GM23248 (cell line): ENCODE measurements around the gene MCIDAS. TPM values are rescaled to one million over a fixed set of nuclear protein-coding genes. Genes with fewer than 3 reads are reported as not detected.

Experiments used
- DNase-seq: peaks from one replicate; pipeline ENCODE4 v3.0.0-alpha.2; 2015
- H2AFZ ChIP-seq: fragments of 200-600 bp; sonication (generic); 2 replicates; pipeline ENCODE4 v1.6.1; 2016; ENCODE audit warnings: antibody characterized with exemption
- H3F3A ChIP-seq: fragments of 200-600 bp; sonication (generic); 2 replicates; pipeline ENCODE4 v1.6.1; 2016; ENCODE audit warnings: mild to moderate bottlenecking, antibody characterized with exemption, mixed run types; ENCODE audit not compliant: insufficient read depth
- H3K27ac ChIP-seq: fragments of 200-600 bp; sonication (generic); 2 replicates; pipeline ENCODE4 v1.5.1; 2016; ENCODE audit warnings: mild to moderate bottlenecking
- H3K27me3 ChIP-seq: fragments of 200-600 bp; sonication (generic); replicated peaks from 2 replicates; pipeline ENCODE4 v1.6.1; 2016; ENCODE audit warnings: mild to moderate bottlenecking; ENCODE audit not compliant: insufficient read depth
- H3K36me3 ChIP-seq: fragments of 200-600 bp; sonication (generic); 2 replicates; pipeline ENCODE4 v1.6.1; 2016; ENCODE audit warnings: low read depth, mild to moderate bottlenecking
- H3K4me1 ChIP-seq: fragments of 200-600 bp; sonication (generic); 2 replicates; pipeline ENCODE4 v1.6.1; 2016; ENCODE audit warnings: mild to moderate bottlenecking; ENCODE audit not compliant: insufficient read depth
- H3K4me2 ChIP-seq: fragments of 200-600 bp; sonication (generic); one replicate; pipeline ENCODE4 v1.6.1; 2016; ENCODE audit warnings: mild to moderate bottlenecking; ENCODE audit not compliant: unreplicated experiment
- H3K4me3 ChIP-seq: fragments of 200-600 bp; sonication (generic); 2 replicates; pipeline ENCODE4 v1.5.1; 2016; ENCODE audit warnings: mild to moderate bottlenecking
- H3K79me2 ChIP-seq: fragments of 200-600 bp; sonication (generic); 2 replicates; pipeline ENCODE4 v1.6.1; 2016; ENCODE audit warnings: mild to moderate bottlenecking; ENCODE audit not compliant: insufficient read depth
- H3K9ac ChIP-seq: fragments of 200-600 bp; sonication (generic); 2 replicates; pipeline ENCODE4 v1.6.1; 2016; ENCODE audit warnings: mild to moderate bottlenecking
- H3K9me2 ChIP-seq: fragments of 200-600 bp; sonication (generic); 2 replicates; pipeline ENCODE4 v1.6.1; 2016; ENCODE audit warnings: mixed run types, mild to moderate bottlenecking, moderate library complexity; ENCODE audit not compliant: insufficient read depth
- H3K9me3 ChIP-seq: fragments of 200-600 bp; sonication (generic); one replicate; pipeline ENCODE4 v1.6.1; 2017; ENCODE audit warnings: low read depth
- H4K20me1 ChIP-seq: fragments of 200-600 bp; sonication (generic); 2 replicates; pipeline ENCODE4 v1.6.0; 2016; ENCODE audit not compliant: insufficient read depth
- EZH2 ChIP-seq: fragments of 200-600 bp; sonication (generic); IDR thresholded peaks from 2 replicates; pipeline ENCODE4 v1.6.1; 2018; ENCODE audit warnings: antibody characterized with exemption, mild to moderate bottlenecking; ENCODE audit not compliant: insufficient read depth, poor library complexity, severe bottlenecking
- EZH2phosphoT487 ChIP-seq: fragments of 200-600 bp; sonication (generic); IDR thresholded peaks from 2 replicates; pipeline ENCODE4 v1.6.1; 2018; ENCODE audit warnings: antibody characterized with exemption, moderate library complexity, mild to moderate bottlenecking, low read depth; ENCODE audit not compliant: insufficient read depth
- WGBS, 2 experiments: methylation state at CpG; one replicate each; pipeline ENCODE4 v1.1.6; 2015 to 2017; ENCODE audit warnings: low lambda C conversion rate in 2 of 2, low coverage in 1 of 2; ENCODE audit errors: missing lambda C conversion rate in 2 of 2; 5-methylcytosine and 5-hydroxymethylcytosine counted together
- in situ Hi-C: fragments of 300-500 bp; cut with MboI; formaldehyde crosslinking; loops from 2 replicates; pipeline ENCODE4 v1.15.0; 2020
- microRNA counts: library from miRNA; unstranded; fragments of <30 nt; microRNA quantifications from one replicate; lab custom pipeline; 2016
- microRNA-seq: library from miRNA; unstranded; fragments of <30 nt; microRNA quantifications from one replicate; pipeline ENCODE4, GENCODE V29; 2016; ENCODE audit warnings: borderline number of aligned reads
- polyA plus RNA-seq: library from polyadenylated mRNA; unstranded; fragments of >200 nt; fragmentation: Nextera tagmentation; extraction: Ambion mirVana; gene quantifications from 2 replicates; pipeline ENCODE4 v1.2.1, GENCODE V29; 2016
- small RNA-seq: library from RNA; depleted of rRNA; stranded (forward); fragments of <200 nt; gene quantifications from one replicate; pipeline ENCODE3, GENCODE V24; 2014; ENCODE audit warnings: low read depth, low replicate concordance
- total RNA-seq: library from RNA; depleted of rRNA; stranded (reverse); fragments of >200 nt; shearing (Covaris generic); gene quantifications from 2 replicates; pipeline ENCODE4 v1.2.3, GENCODE V29; 2014; rRNA removed

MCIDAS gene
- total and polyA plus RNA-seq, 2 experiments from 2014 or later = not detected

GRCh38 chr5:55171471-55171870 is 55.6 kb downstream of the MCIDAS start:
- Histone ChIP-seq H3K9me3 (no peaks in the 10 kb centered on the region), H3K4me3 (no peak overlapping the region), H3F3A (peaks cover 33% of the 10 kb centered on the region), H3K36me3 (peaks cover under 1% of the 10 kb centered on the region; the same call in 1 of the 2 replicates), H2AFZ (no peak overlapping the region), H3K27me3 (peaks cover 28% of the 10 kb centered on the region), H3K27ac (no peak overlapping the region), H3K79me2 (no peaks in the 10 kb centered on the region), H3K4me1 (peaks cover 16% of the 10 kb centered on the region), H3K4me2 (no peak overlapping the region), H3K9me2 (no peaks in the 10 kb centered on the region), H3K9ac (no peak overlapping the region), H4K20me1 (no peaks in the 10 kb centered on the region)
- in situ Hi-C loops = no loop called here
- no peak for DNase-seq
- TF ChIP-seq EZH2phosphoT487 (no peak), EZH2 (no peak)
- WGBS, 2 experiments = 13 to 22% methylated on average over 2 of the region's 2 CpGs

MicroRNAs within 50 kb of the gene (microRNA counts, 767-probe panel; counts per million panel counts)
- microRNA hsa-miR-449a (lab: Ali Mortazavi, UCI) (447 counts per million, percentile 86 among the panel's probes with 10 or more counts), microRNA hsa-miR-449b-5p (lab: Ali Mortazavi, UCI) (447 counts per million, percentile 86 among the panel's probes with 10 or more counts), microRNA hsa-miR-449c-5p (lab: Ali Mortazavi, UCI) (447 counts per million, percentile 86 among the panel's probes with 10 or more counts)

Small RNA genes within 50 kb of the gene (microRNA-seq; reads per million reads assigned to microRNA genes)
- gene MIR449A (15.3 reads per million, percentile 24 among the genes with 10 or more reads in this experiment), gene MIR449B (not detected), gene MIR449C (not detected)

Small RNA genes within 50 kb of the gene (small RNA-seq; reads per million reads assigned to genes)
- gene MIR449A = not detected
- gene MIR449B = not detected
- gene MIR449C = not detected

Other genes with a start within 250 kb of the MCIDAS start
- gene ESM1, start 241.7 kb downstream of the MCIDAS start, total RNA-seq = 25.5 and 26.1 TPM in 2 replicates
- gene ESM1, start 241.7 kb downstream of the MCIDAS start, polyA plus RNA-seq = 11.8 and 12.2 TPM in 2 replicates
- not detected in 2 replicates for gene GZMK, start 203.1 kb downstream of the MCIDAS start, total RNA-seq
- not detected in 2 replicates for gene GZMK, start 203.1 kb downstream of the MCIDAS start, polyA plus RNA-seq
- gene GZMA, start 124.7 kb downstream of the MCIDAS start, total RNA-seq = not detected in 2 replicates
- not detected in 2 replicates for gene GZMA, start 124.7 kb downstream of the MCIDAS start, polyA plus RNA-seq
- gene GPX8, start 67.1 kb downstream of the MCIDAS start, total RNA-seq = 233 and 241 TPM in 2 replicates
- gene GPX8, start 67.1 kb downstream of the MCIDAS start, polyA plus RNA-seq = 235 and 237 TPM in 2 replicates
- not detected in 2 replicates for gene CDC20B, start 54.1 kb downstream of the MCIDAS start, total RNA-seq
- 0.20 TPM in 1 of 2 replicates, not detected in the other for gene CDC20B, start 54.1 kb downstream of the MCIDAS start, polyA plus RNA-seq
- 3.3 TPM in 1 of 2 replicates, not detected in the other for gene CCNO, start 6.3 kb upstream of the MCIDAS start, total RNA-seq
- gene CCNO, start 6.3 kb upstream of the MCIDAS start, polyA plus RNA-seq = 1.7 and 1.9 TPM in 2 replicates
- 33.6 and 35.8 TPM in 2 replicates for gene DHX29, start 80.4 kb upstream of the MCIDAS start, total RNA-seq
- gene DHX29, start 80.4 kb upstream of the MCIDAS start, polyA plus RNA-seq = 65.6 and 70.2 TPM in 2 replicates
- 41.4 and 57.0 TPM in 2 replicates for gene MTREX, start 80.7 kb upstream of the MCIDAS start, total RNA-seq
- 23.5 and 26.4 TPM in 2 replicates for gene MTREX, start 80.7 kb upstream of the MCIDAS start, polyA plus RNA-seq